ENCODE measurements around the gene KLK13. TPM values are rescaled to one million over a fixed set of nuclear protein-coding genes. Genes with fewer than 3 reads are reported as not detected.

Gene KLK13
- total and polyA plus RNA-seq, 2 of the 13 experiments (the other 11 are each of a cell fraction or from before 2014, with no cell fraction given), result 0.09 TPM; not detected in 1

GRCh38 chr19:51022526-51022925, 42.4 kb downstream of the KLK13 start:
- Histone ChIP-seq H3K4me1 (ENCODE audit: insufficient read depth, low read length) (0 out of 2 replicates have a peak, but pooled peaks cover 4% of the 10 kb centered on the region), H4K20me1 (ENCODE audit: insufficient read depth, low read length) (no peaks in the 10 kb centered on the region), H3K9ac (ENCODE audit: insufficient read depth, low read depth, low read length) (no peak overlapping the region), H2AFZ (ENCODE audit: low read length) (no peak overlapping the region), H3K36me3 (replicated peaks in 1 of 2; ENCODE audit: control insufficient read depth in 1 of 2, insufficient read depth in 2 of 2, low read length in 2 of 2) (no peaks in the 10 kb centered on the region), H3K27ac (ENCODE audit: extremely low read length, insufficient read depth, low read length) (no peak overlapping the region), H3K9me3 (ENCODE audit: low read length) (no peaks in the 10 kb centered on the region), H3K4me3 (replicated peaks in 1 of 3; ENCODE audit: insufficient read depth in 1 of 3, low read depth in 2 of 3, low read length in 3 of 3) (no peak overlapping the region), H3K27me3 (ENCODE audit: control insufficient read depth in 1 of 2, insufficient read depth in 2 of 2, low read length in 2 of 2) (peaks cover 15 to 63% of the 10 kb centered on the region in 2 experiments; a peak in 4 of 5 replicates), H3K4me2 (ENCODE audit: low read depth, low read length) (no peak overlapping the region), H3K79me2 (ENCODE audit: insufficient read depth, low read length) (no peaks in the 10 kb centered on the region)
- BruUV-seq (replicated peaks), result no TSS peak
- DNase-seq (ENCODE audit: low spot score) (no peak), ATAC-seq (no peak), FAIRE-seq (no peak)
- POLR2A ChIA-PET, result no interaction called here
- TF ChIP-seq ONECUT2 (CRISPR knock-in tag; IDR thresholded peaks at IDR 0.05), result no peak
- TF ChIP-seq ZNF780A (CRISPR knock-in tag; IDR thresholded peaks at IDR 0.05), result no peak
- no peak for TF ChIP-seq ZNF775 (CRISPR knock-in tag; IDR thresholded peaks at IDR 0.05; ENCODE audit: borderline replicate concordance)
- TF ChIP-seq SNRNP70 (IDR thresholded peaks at IDR 0.05; ENCODE audit: low read depth, low read length), result no peak
- TF ChIP-seq TEAD3 (CRISPR knock-in tag; optimal IDR thresholded peaks at IDR 0.05; ENCODE audit: borderline replicate concordance), result no peak
- TF ChIP-seq BATF2 (CRISPR knock-in tag; IDR thresholded peaks at IDR 0.05), result no peak
- no peak for TF ChIP-seq ZNF121 (CRISPR knock-in tag; IDR thresholded peaks at IDR 0.05)
- no peak for TF ChIP-seq ZNF546 (CRISPR knock-in tag; conservative IDR thresholded peaks at IDR 0.05)
- no peak for TF ChIP-seq GATA4 (IDR thresholded peaks at IDR 0.05; ENCODE audit: borderline replicate concordance, low read depth)
- TF ChIP-seq ZBTB25 (CRISPR knock-in tag; IDR thresholded peaks at IDR 0.05), result no peak
- TF ChIP-seq NR3C1 (CRISPR knock-in tag; IDR thresholded peaks at IDR 0.05), result no peak
- TF ChIP-seq FOXP1 (IDR thresholded peaks at IDR 0.05), result no peak
- TF ChIP-seq FOXP1 (CRISPR knock-in tag; IDR thresholded peaks at IDR 0.05), result no peak
- CTCF ChIA-PET (ENCODE audit: low intra/inter-chr PET ratio, low total read pairs), result no interaction called here
- in situ Hi-C loops (cut with HindIII; ENCODE audit: extremely low pct_ligation_motif_present, low pct_unique_long_range_greater_than_20kb), result no loop called here
- intact Hi-C loops (cut with micrococcal nuclease; ENCODE audit: unreplicated experiment), result no loop called here
- WGBS (ENCODE audit: low lambda C conversion rate), result 16% methylated on average over 14 of the region's 14 CpGs
